CD14-positive monocyte (primary cell): ENCODE data around the gene FAM174B. TPM values are rescaled to one million over a fixed set of nuclear protein-coding genes. Genes with fewer than 3 reads are reported as not detected.

Experiments
- DNase-seq, 3 donors: peaks; one replicate each; pipeline ENCODE4 v3.0.0-alpha.2; 2011 to 2022
- H2AFZ ChIP-seq: 2 replicates; pipeline ENCODE4 v1.6.0; 2012; ENCODE audit warnings: mild to moderate bottlenecking, low read depth, low read length, inconsistent platforms; ENCODE audit not compliant: insufficient read depth, poor library complexity, severe bottlenecking
- H3K27ac ChIP-seq, 2 donors: 1 replicate in 1 of 2; 2 replicates in 1 of 2; pipeline ENCODE4 v1.5.1; 2012 to 2013; ENCODE audit warnings: low read length in 2 of 2, control low read depth in 1 of 2, inconsistent platforms in 1 of 2, low read depth in 1 of 2, mild to moderate bottlenecking in 1 of 2
- H3K27me3 ChIP-seq, 2 donors: one replicate each; pipeline versions ENCODE4 v1.6.0 to v1.6.1; 2011 to 2013; ENCODE audit warnings: low read length in 2 of 2; ENCODE audit not compliant: control insufficient read depth in 2 of 2, insufficient read depth in 2 of 2
- H3K36me3 ChIP-seq, 2 donors: replicated peaks in 1 of 2; 1 replicate in 1 of 2; 2 replicates in 1 of 2; pipeline versions ENCODE4 v1.5.1 to v1.6.1; 2012 to 2013; ENCODE audit warnings: low read length in 2 of 2, control low read depth in 1 of 2, inconsistent platforms in 1 of 2, mild to moderate bottlenecking in 1 of 2; ENCODE audit not compliant: insufficient read depth in 2 of 2, control insufficient read depth in 1 of 2
- H3K4me1 ChIP-seq, 2 donors: 1 replicate in 1 of 2; 2 replicates in 1 of 2; pipeline versions ENCODE4 v1.5.1 to v1.6.1; 2012 to 2013; ENCODE audit warnings: low read length in 2 of 2, control low read depth in 1 of 2, inconsistent platforms in 1 of 2, mild to moderate bottlenecking in 1 of 2, moderate library complexity in 1 of 2; ENCODE audit not compliant: insufficient read depth in 2 of 2, control insufficient read depth in 1 of 2
- H3K4me2 ChIP-seq: replicated peaks from 2 replicates; pipeline ENCODE3; 2012; ENCODE audit warnings: low read length, moderate library complexity, mild to moderate bottlenecking; ENCODE audit not compliant: poor library complexity, severe bottlenecking; ENCODE audit errors: extremely low read depth
- H3K4me3 ChIP-seq, 3 experiments: fragments of 200-600 bp in 1 of 3; sonication (generic) in 1 of 3; replicated peaks in 1 of 3; 1 replicate in 2 of 3; 2 replicates in 1 of 3; pipeline ENCODE4 v1.5.1; 2011 to 2013; ENCODE audit warnings: low read length in 3 of 3, mild to moderate bottlenecking in 3 of 3, control low read depth in 2 of 3, low read depth in 2 of 3, inconsistent platforms in 1 of 3, moderate library complexity in 1 of 3
- H3K79me2 ChIP-seq: 2 replicates; pipeline ENCODE4 v1.6.0; 2012; ENCODE audit warnings: mild to moderate bottlenecking, control low read depth, inconsistent platforms, low read length, moderate library complexity; ENCODE audit not compliant: insufficient read depth
- H3K9ac ChIP-seq: 2 replicates; pipeline ENCODE4 v1.6.0; 2017; ENCODE audit warnings: low read length, mild to moderate bottlenecking; ENCODE audit not compliant: insufficient read depth, poor library complexity, severe bottlenecking
- H3K9me3 ChIP-seq, 2 donors: replicated peaks in 1 of 2; 1 replicate in 1 of 2; 2 replicates in 1 of 2; pipeline versions ENCODE4 v1.5.1 to v1.6.1; 2012 to 2013; ENCODE audit warnings: low read length in 2 of 2, control low read depth in 1 of 2; ENCODE audit not compliant: control insufficient read depth in 1 of 2, insufficient read depth in 1 of 2
- H4K20me1 ChIP-seq: 2 replicates; pipeline ENCODE4 v1.6.0; 2012; ENCODE audit warnings: mild to moderate bottlenecking, low read length, control low read depth, moderate library complexity; ENCODE audit not compliant: insufficient read depth
- H3K27ac Mint-ChIP-seq, 7 donors: one replicate each; pipeline ENCODE4 v1.8.0; 2020; ENCODE audit warnings: mild to moderate bottlenecking in 7 of 7, mixed read lengths in 7 of 7, moderate library complexity in 6 of 7, inconsistent platforms in 2 of 7
- H3K27me3 Mint-ChIP-seq, 3 donors: one replicate each; pipeline ENCODE4 v1.8.0; 2021 to 2022; ENCODE audit warnings: low read depth in 3 of 3, mild to moderate bottlenecking in 3 of 3, mixed read lengths in 3 of 3, moderate library complexity in 3 of 3, inconsistent platforms in 1 of 3
- H3K36me3 Mint-ChIP-seq, 2 donors: one replicate each; pipeline ENCODE4 v1.8.0; 2020; ENCODE audit warnings: mixed read lengths in 2 of 2, inconsistent platforms in 1 of 2, mild to moderate bottlenecking in 1 of 2
- H3K4me1 Mint-ChIP-seq: one replicate; pipeline ENCODE4 v1.8.0; 2020; ENCODE audit warnings: mild to moderate bottlenecking, mixed read lengths
- H3K4me3 Mint-ChIP-seq, 2 donors: one replicate each; pipeline ENCODE4 v1.8.0; 2020; ENCODE audit warnings: mild to moderate bottlenecking in 2 of 2, mixed read lengths in 2 of 2, moderate library complexity in 1 of 2
- H3K9me3 Mint-ChIP-seq, 7 donors: one replicate each; pipeline ENCODE4 v1.8.0; 2020 to 2022; ENCODE audit warnings: mixed read lengths in 7 of 7, mild to moderate bottlenecking in 6 of 7, moderate library complexity in 6 of 7, inconsistent platforms in 2 of 7
- CTCF ChIP-seq: fragments of 200-600 bp; IDR thresholded peaks from one replicate; pipeline ENCODE4 v1.8.0; 2022; ENCODE audit warnings: antibody characterized with exemption, mild to moderate bottlenecking
- WGBS: methylation state at CpG from one replicate; pipeline ENCODE4 v1.1.5; 2013; ENCODE audit warnings: missing lambda C conversion rate; ENCODE audit not compliant: insufficient coverage; 5-methylcytosine and 5-hydroxymethylcytosine counted together
- intact Hi-C, 2 donors: fragments of 100-400 bp; cut with micrococcal nuclease; formaldehyde crosslinking; loops; one replicate each; pipeline versions ENCODE4 v1.15.0 to v1.15.1; 2023
- polyA plus RNA-seq, 3 donors: library from polyadenylated mRNA; depleted of rRNA in 1 of 3; unstranded in 2 of 3; stranded (reverse) in 1 of 3; fragments of 300-500 nt in 2 of 3; fragments of >200 nt in 1 of 3; fragmentation: Illumina TruSeq in 2 of 3; gene quantifications; 1 replicate in 2 of 3; 2 replicates in 1 of 3; pipeline ENCODE4 v1.2.3, GENCODE V29; 2012 to 2021

FAM174B gene
- polyA plus RNA-seq, 3 donors: 2.2 to 4.7 (median 3.2) TPM

DNA sequence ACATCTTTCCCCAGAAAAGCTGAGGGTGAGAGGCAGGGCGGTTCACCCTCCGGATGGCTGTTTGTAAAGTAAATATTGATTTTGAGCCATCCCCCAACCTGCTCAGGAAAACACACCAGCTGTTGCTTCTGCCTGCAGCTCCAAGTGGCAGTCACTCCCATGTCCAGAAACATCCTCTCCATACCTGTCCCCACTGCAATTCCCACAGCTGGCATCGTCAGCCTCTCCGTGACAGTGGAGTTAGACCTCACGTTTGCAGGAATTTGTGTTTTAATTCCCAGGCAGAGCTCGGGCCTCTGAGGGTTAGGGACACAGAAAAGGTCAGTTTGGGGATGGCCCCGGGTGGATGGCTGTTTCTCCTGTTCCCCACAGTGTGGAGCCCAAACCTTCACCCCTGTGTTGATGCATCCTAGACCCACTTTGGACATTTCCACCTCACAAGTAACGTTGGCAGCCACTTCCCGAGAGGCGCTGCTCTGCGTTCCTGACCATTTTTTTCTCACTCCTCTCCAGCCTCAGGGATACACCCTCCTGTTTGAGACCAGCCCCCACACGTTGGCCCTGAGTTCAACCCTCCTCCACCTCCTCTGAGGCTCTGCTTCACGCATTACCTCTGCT is 11.8 kb upstream of the FAM174B start:
- H3K4me3 ChIP-seq: no peak overlapping the region
- TF ChIP-seq CTCF: no peak
- H3K4me1 ChIP-seq: no peaks in the 10 kb centered on the region
- no peaks in the 10 kb centered on the region for H3K27me3 ChIP-seq
- peaks cover 0 to 2% (median 0%) of the 10 kb centered on the region in 7 donors for H3K9me3 Mint-ChIP-seq
- peaks cover 0 to 17% (median 2%) of the 10 kb centered on the region in 3 donors for H3K27me3 Mint-ChIP-seq
- H3K4me2 ChIP-seq: no peak overlapping the region
- intact Hi-C loops: no loop called here
- H3K4me1 Mint-ChIP-seq: peaks cover 2% of the 10 kb centered on the region
- H2AFZ ChIP-seq: no peak overlapping the region
- no peaks in the 10 kb centered on the region for H3K79me2 ChIP-seq
- H3K9me3 ChIP-seq: no peaks in the 10 kb centered on the region
- no peaks in the 10 kb centered on the region for H3K36me3 Mint-ChIP-seq
- H3K36me3 ChIP-seq: no peaks in the 10 kb centered on the region
- H3K9ac ChIP-seq: no peak overlapping the region
- H3K4me3 Mint-ChIP-seq: no peak overlapping the region
- no peaks in the 10 kb centered on the region for H4K20me1 ChIP-seq
- WGBS: 85% methylated on average over 10 of the region's 13 CpGs
- H3K27ac Mint-ChIP-seq: peak overlapping the region in 2 of 7 donors; percentile 47 to 57
- no peak overlapping the region for H3K27ac ChIP-seq
- DNase-seq: no peak

DNA sequence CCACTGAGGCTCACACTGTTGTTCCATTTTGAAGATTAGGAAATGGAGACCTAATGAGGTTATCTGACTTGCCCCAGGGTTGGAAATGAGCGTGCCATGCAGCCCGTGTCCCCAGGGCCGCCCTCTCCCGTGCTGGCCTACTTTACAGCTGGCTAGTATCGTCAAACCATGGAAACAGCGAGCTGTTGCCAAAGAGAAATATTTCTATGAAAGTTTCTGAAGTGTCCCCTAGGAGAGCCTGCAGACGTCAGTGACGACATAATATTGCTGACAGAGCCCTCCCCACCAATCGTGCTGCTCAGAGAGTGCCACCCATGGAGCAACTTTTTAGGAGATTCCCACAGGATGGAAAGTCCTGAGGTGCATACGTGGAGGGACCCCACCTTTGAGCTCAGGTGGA is 11.2 kb upstream of the FAM174B start:
- no peak for TF ChIP-seq CTCF
- H3K27me3 ChIP-seq: no peaks in the 10 kb centered on the region

More for the DNA sequence above, 11.2 kb upstream of the FAM174B start:
- Histone ChIP-seq H2AFZ (no peak overlapping the region), H3K36me3 (no peaks in the 10 kb centered on the region), H3K79me2 (no peaks in the 10 kb centered on the region), H4K20me1 (no peaks in the 10 kb centered on the region), H3K4me1 (no peaks in the 10 kb centered on the region), H3K4me3 (no peak overlapping the region), H3K9ac (no peak overlapping the region), H3K27ac (no peak overlapping the region), H3K9me3 (no peaks in the 10 kb centered on the region), H3K4me2 (no peak overlapping the region)
- no peak for DNase-seq
- peaks cover 2% of the 10 kb centered on the region for H3K4me1 Mint-ChIP-seq
- peaks cover 0 to 2% (median 0%) of the 10 kb centered on the region in 7 donors for H3K9me3 Mint-ChIP-seq
- no peak overlapping the region for H3K27ac Mint-ChIP-seq
- no peaks in the 10 kb centered on the region for H3K36me3 Mint-ChIP-seq
- H3K27me3 Mint-ChIP-seq: peaks cover 0 to 17% (median 2%) of the 10 kb centered on the region in 3 donors
- no peak overlapping the region for H3K4me3 Mint-ChIP-seq
- intact Hi-C loops: no loop called here
- 90% methylated on average over 10 of the region's 10 CpGs for WGBS
